ENCODE measurements around the gene IL1A.

The IL1A gene

GRCh38 chr2:112730791-112731190 is 53.5 kb downstream of the IL1A start:
- no peak overlapping the region for H3K4me3 ChIP-seq (ENCODE audit: low read depth, low read length)
- POLR2A ChIA-PET, result no interaction called here
- no peak for DNase-seq (ENCODE audit: low read depth, low spot score)
- TF ChIP-seq CTCF (IDR thresholded peaks at IDR 0.05; ENCODE audit: insufficient read depth, low read length, missing control alignments), result no peak
- CTCF ChIA-PET, result interaction anchor here (1.1 to 14.5 kb wide), 8 partner anchors 12 to 211 kb away, joined by 3 to 410 read pairs (median 30); partner anchors contain the start of gene CHCHD5

DNA sequence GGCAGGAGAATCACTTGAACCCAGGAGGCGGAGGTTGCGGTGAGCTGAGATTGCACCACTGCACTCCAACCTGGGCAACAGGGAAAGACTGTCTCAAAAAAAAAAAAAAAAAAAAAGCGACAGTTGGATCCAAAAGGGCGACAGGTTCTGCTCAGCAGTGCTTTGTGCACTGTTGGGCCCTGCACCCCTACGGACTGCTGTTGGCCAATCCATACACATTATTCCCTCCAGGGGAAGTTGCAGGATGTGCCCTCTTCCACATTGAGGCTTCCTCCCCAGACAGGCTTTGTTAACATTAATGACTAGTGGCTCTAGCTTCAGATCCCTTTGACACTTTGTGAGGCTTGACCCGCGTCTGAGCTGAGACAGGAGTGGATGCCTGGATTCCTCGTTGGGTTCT is 54.1 kb downstream of the IL1A start:
- no peak for TF ChIP-seq CTCF (IDR thresholded peaks at IDR 0.05; ENCODE audit: insufficient read depth, low read length, missing control alignments)
- CTCF ChIA-PET, result interaction anchor here (1.1 to 14.5 kb wide), 8 partner anchors 12 to 211 kb away, joined by 3 to 410 read pairs (median 30); partner anchors contain the start of gene CHCHD5
- DNase-seq (ENCODE audit: low read depth, low spot score), result no peak
- no peak overlapping the region for H3K4me3 ChIP-seq (ENCODE audit: low read depth, low read length)
- POLR2A ChIA-PET, result no interaction called here

DNA sequence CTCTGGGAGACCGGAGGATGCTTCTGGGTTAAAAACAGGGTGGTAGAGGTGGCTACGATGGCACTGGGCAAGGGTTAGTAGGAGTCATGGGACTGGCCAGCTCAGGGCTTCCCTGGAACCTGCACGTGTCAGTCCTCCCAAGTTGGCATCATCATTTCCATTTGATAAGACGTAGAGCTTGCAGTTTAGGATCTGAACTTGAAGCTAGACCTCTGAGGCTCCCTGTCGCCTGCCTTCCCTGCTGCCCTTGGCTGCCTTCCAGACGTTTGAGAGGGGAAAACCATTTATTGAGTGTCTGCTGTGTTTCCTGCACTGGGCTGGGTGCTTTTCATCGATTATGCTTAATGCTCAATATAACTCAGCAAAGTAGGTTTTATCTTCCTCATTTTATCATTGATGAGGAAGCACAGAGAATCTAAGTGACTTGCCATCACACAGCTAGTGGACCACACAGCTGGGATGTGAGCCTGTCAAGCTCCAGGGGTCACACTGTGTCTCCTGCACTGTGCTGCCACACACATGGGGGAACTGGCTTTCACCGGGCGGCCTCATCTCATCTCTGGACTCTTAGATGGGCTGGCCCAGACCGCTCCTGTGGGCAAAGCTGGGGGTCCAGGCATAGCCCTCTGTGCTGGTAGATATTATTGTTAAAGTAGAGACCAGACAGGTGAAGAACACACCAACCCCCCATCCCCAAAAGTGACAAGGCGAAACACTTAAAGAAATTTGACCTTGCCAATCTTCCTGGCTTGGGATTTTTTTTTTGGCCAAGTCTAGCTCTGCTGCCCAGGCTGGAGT is 55.7 kb downstream of the IL1A start:
- ChIA-PET POLR2A (no interaction called here), CTCF (interaction anchor here (0.6 to 14.5 kb wide), 18 partner anchors 8 to 235 kb away, joined by 3 to 410 read pairs (median 20); partner anchors contain the start of gene CHCHD5)
- no peak for DNase-seq (ENCODE audit: low read depth, low spot score)

GRCh38 chr2:112728029-112728362 is 56.3 kb downstream of the IL1A start:
- ChIA-PET CTCF (interaction anchor here (0.6 to 14.5 kb wide), 21 partner anchors 9 to 214 kb away, joined by 3 to 410 read pairs (median 17); partner anchors contain the start of gene CHCHD5), POLR2A (no interaction called here)
- TF ChIP-seq CTCF (IDR thresholded peaks at IDR 0.05; ENCODE audit: insufficient read depth, low read length, missing control alignments), result no peak
- no peak overlapping the region for H3K4me3 ChIP-seq (ENCODE audit: low read depth, low read length)
- no peak for DNase-seq (ENCODE audit: low read depth, low spot score)

More for the DNA sequence above, 55.7 kb downstream of the IL1A start:
- H3K4me3 ChIP-seq (ENCODE audit: low read depth, low read length), result no peak overlapping the region
- TF ChIP-seq CTCF (IDR thresholded peaks at IDR 0.05; ENCODE audit: insufficient read depth, low read length, missing control alignments), result no peak

GRCh38 chr2:112727276-112728028 is 56.8 kb downstream of the IL1A start:
- no peak for TF ChIP-seq CTCF (IDR thresholded peaks at IDR 0.05; ENCODE audit: insufficient read depth, low read length, missing control alignments)
- no peak overlapping the region for H3K4me3 ChIP-seq (ENCODE audit: low read depth, low read length)
- POLR2A ChIA-PET, result interaction anchor here (1.0 to 3.5 kb wide), 2 partner anchors 101 to 143 kb away, joined by 3 to 14 read pairs; partner anchors contain the start of gene CHCHD5

More at GRCh38 chr2:112727276-112728028, 56.8 kb downstream of the IL1A start:
- CTCF ChIA-PET, result interaction anchor here (0.6 to 14.5 kb wide), 35 partner anchors 9 to 233 kb away, joined by 3 to 410 read pairs (median 7); partner anchors contain the start of gene CHCHD5
- DNase-seq (ENCODE audit: low read depth, low spot score), result no peak
